GM18498 (cell line): Measurements from ENCODE around the gene LRP1.
"Not testable (repeated sequence)": the region's sequence is repeated elsewhere in the genome, so short reads cannot be mapped to it uniquely, and the experiment has no call there.

ENCODE experiments used
- ATAC-seq: cut with Tn5 transposase; IDR thresholded peaks from one replicate; pipeline ENCODE4 v1.9.1; 2021; ENCODE audit warnings: mild to moderate bottlenecking, moderate library complexity; ENCODE audit not compliant: unreplicated experiment

LRP1 gene

GRCh38 chr12:57110104-57111030, 17.9 kb upstream of the LRP1 start:
- peak; percentile 43 for ATAC-seq

GRCh38 chr12:57111031-57111734, 17.1 kb upstream of the LRP1 start, which contains the start of gene STAT6:
STAT6 (minus strand) TSS chr12:57111362; CDS start chr12:57108278, 3,084 bp downstream.
- peak; percentile 58 for ATAC-seq

GRCh38 chr12:57112492-57113294, 15.6 kb upstream of the LRP1 start:
- peak; percentile 48 for ATAC-seq

GRCh38 chr12:57116580-57117281, 11.6 kb upstream of the LRP1 start:
- no peak for ATAC-seq

GRCh38 chr12:57118711-57119271, 9.5 kb upstream of the LRP1 start:
- no peak for ATAC-seq

GRCh38 chr12:57119294-57120085, 8.8 kb upstream of the LRP1 start:
- no peak for ATAC-seq

- not testable (repeated sequence) for ATAC-seq
These were observed 7.6 kb upstream of the LRP1 start for GRCh38 chr12:57120718-57121117.

GRCh38 chr12:57123813-57124212, 4.5 kb upstream of the LRP1 start:
- no peak for ATAC-seq

- ATAC-seq, result no peak
These were observed 3.9 kb upstream of the LRP1 start for GRCh38 chr12:57124261-57124877.

- no peak for ATAC-seq
These were observed 2.2 kb upstream of the LRP1 start for GRCh38 chr12:57126061-57126460.

- ATAC-seq, result no peak
These were observed 1.7 kb upstream of the LRP1 start for GRCh38 chr12:57126561-57126960.

GRCh38 chr12:57127101-57127725, 1.1 kb upstream of the LRP1 start:
- no peak for ATAC-seq

GRCh38 chr12:57128519-57129247, 400 bp downstream of the LRP1 start:
- ATAC-seq, result no peak

- ATAC-seq, result no peak
These were observed 1.1 kb downstream of the LRP1 start for GRCh38 chr12:57129321-57129842.

GRCh38 chr12:57129889-57130288, 1.6 kb downstream of the LRP1 start:
- no peak for ATAC-seq

GRCh38 chr12:57130941-57131340, 2.7 kb downstream of the LRP1 start:
- ATAC-seq, result no peak

- no peak for ATAC-seq
These were observed 3.8 kb downstream of the LRP1 start for GRCh38 chr12:57131896-57132744.
